H1 (cell line): ENCODE results near the gene LAP3.

ENCODE experiments used
- CTCF ChIP-seq, 3 experiments: IDR thresholded peaks; 1 replicate in 2 of 3; 2 replicates in 1 of 3; pipeline versions ENCODE4 v1.5.1 to v1.6.1; 2011; ENCODE audit warnings: low read length in 3 of 3, mild to moderate bottlenecking in 3 of 3, inconsistent platforms in 2 of 3, low read depth in 1 of 3, moderate library complexity in 1 of 3; ENCODE audit not compliant: insufficient read depth in 1 of 3; ENCODE audit errors: control extremely low read depth in 1 of 3
- TAF1 ChIP-seq: IDR thresholded peaks from 2 replicates; pipeline ENCODE4 v1.6.1; 2011; ENCODE audit warnings: mild to moderate bottlenecking, low read depth, low read length

GRCh38 chr4:17647927-17648326 lies 70.9 kb downstream of the LAP3 start:
- peak; percentile 31 to 57 (median 54) for TF ChIP-seq CTCF (IDR thresholded peaks at IDR 0.05; ENCODE audit: control extremely low read depth in 1 of 3, insufficient read depth in 1 of 3, low read depth in 1 of 3, low read length in 3 of 3)
- TF ChIP-seq TAF1 = no peak
